HG03175 (cell line): ENCODE data around the gene CKS1B.

Experiments used
- ATAC-seq: cut with Tn5 transposase; IDR thresholded peaks from one replicate; pipeline ENCODE4 v1.9.1; 2021; ENCODE audit warnings: mild to moderate bottlenecking, moderate library complexity; ENCODE audit not compliant: unreplicated experiment

The CKS1B gene

GRCh38 chr1:154945962-154946850 is 28.3 kb upstream of the CKS1B start:
- no peak for ATAC-seq

GRCh38 chr1:154948079-154948478 is 26.4 kb upstream of the CKS1B start:
- no peak for ATAC-seq

GRCh38 chr1:154951901-154952657 is 22.4 kb upstream of the CKS1B start:
- ATAC-seq, result no peak

- no peak for ATAC-seq
Measured at GRCh38 chr1:154952664-154953063, 21.8 kb upstream of the CKS1B start.

GRCh38 chr1:154953611-154954038 is 20.9 kb upstream of the CKS1B start:
- no peak for ATAC-seq

GRCh38 chr1:154954541-154954940 is 19.9 kb upstream of the CKS1B start:
- no peak for ATAC-seq

GRCh38 chr1:154955039-154955717 is 19.3 kb upstream of the CKS1B start:
- ATAC-seq, result peak; percentile 65

GRCh38 chr1:154955718-154956543 is 18.6 kb upstream of the CKS1B start, which contains the start of gene PBXIP1:
PBXIP1 (minus strand) TSS chr1:154956099; CDS start chr1:154953721, 2,378 bp downstream.
- ATAC-seq, result peak; percentile 65

- no peak for ATAC-seq
Measured at GRCh38 chr1:154956544-154956941, 17.9 kb upstream of the CKS1B start.

GRCh38 chr1:154957091-154957657 is 17.3 kb upstream of the CKS1B start:
- no peak for ATAC-seq

GRCh38 chr1:154958036-154958435 is 16.4 kb upstream of the CKS1B start:
- ATAC-seq, result no peak

- no peak for ATAC-seq
Measured at GRCh38 chr1:154958681-154959425, 15.6 kb upstream of the CKS1B start.

- ATAC-seq, result no peak
Measured at GRCh38 chr1:154959426-154959780, 15.1 kb upstream of the CKS1B start.

- ATAC-seq, result no peak
Measured at GRCh38 chr1:154960446-154961136, 13.9 kb upstream of the CKS1B start.

- peak; percentile 79 for ATAC-seq
Measured at GRCh38 chr1:154961207-154962155, 13.0 kb upstream of the CKS1B start, which contains the start of gene PYGO2. PYGO2 (minus strand) TSS chr1:154961782; CDS start chr1:154961576, 206 bp downstream.

- ATAC-seq, result no peak
Measured at GRCh38 chr1:154962156-154962749, 12.2 kb upstream of the CKS1B start.

GRCh38 chr1:154962795-154963330 is 11.6 kb upstream of the CKS1B start:
- no peak for ATAC-seq
